ENCODE results near the gene TMEM182.

Gene TMEM182

GRCh38 chr2:102749938-102750337, 11.9 kb upstream of the TMEM182 start:
- TF ChIP-seq NFIC (IDR thresholded peaks at IDR 0.05) = no peak
- no peak for TF ChIP-seq FOXM1 (IDR thresholded peaks at IDR 0.05; ENCODE audit: borderline replicate concordance, low read depth)
- TF ChIP-seq EP300 (IDR thresholded peaks at IDR 0.05; ENCODE audit: borderline replicate concordance) = no peak
- TF ChIP-seq USF1 (IDR thresholded peaks at IDR 0.05) = no peak
- no peak for TF ChIP-seq CREB1 (IDR thresholded peaks at IDR 0.05; ENCODE audit: low read depth)
- no peak for TF ChIP-seq YY1 (IDR thresholded peaks at IDR 0.05; ENCODE audit: low read depth)
- no peak for TF ChIP-seq TCF12 (IDR thresholded peaks at IDR 0.05; ENCODE audit: low read depth)
- TF ChIP-seq MAX (IDR thresholded peaks at IDR 0.05) = no peak
- TF ChIP-seq REST (IDR thresholded peaks at IDR 0.05; ENCODE audit: low read depth) = no peak
- no peak for TF ChIP-seq RAD21 (IDR thresholded peaks at IDR 0.05; ENCODE audit: low read depth)
- no peak for TF ChIP-seq CEBPB (IDR thresholded peaks at IDR 0.05)
- no peak for TF ChIP-seq TAF1 (IDR thresholded peaks at IDR 0.05; ENCODE audit: low read depth)
- no peak for TF ChIP-seq EGR1 (IDR thresholded peaks at IDR 0.05)
- no peak for TF ChIP-seq ZBTB7A (IDR thresholded peaks at IDR 0.05; ENCODE audit: low read depth)
- TF ChIP-seq TEAD4 (IDR thresholded peaks at IDR 0.05) = no peak

- TF ChIP-seq RAD21 (IDR thresholded peaks at IDR 0.05; ENCODE audit: low read depth) (peak; percentile 47; the same call in 1 of the 2 replicates), USF1 (IDR thresholded peaks at IDR 0.05) (no peak), FOXM1 (IDR thresholded peaks at IDR 0.05; ENCODE audit: borderline replicate concordance, low read depth) (no peak), ZBTB7A (IDR thresholded peaks at IDR 0.05; ENCODE audit: low read depth) (no peak), EGR1 (IDR thresholded peaks at IDR 0.05) (no peak), REST (IDR thresholded peaks at IDR 0.05; ENCODE audit: low read depth) (no peak), YY1 (IDR thresholded peaks at IDR 0.05; ENCODE audit: low read depth) (no peak), TEAD4 (IDR thresholded peaks at IDR 0.05) (peak; percentile 73), NFIC (IDR thresholded peaks at IDR 0.05) (no peak), EP300 (IDR thresholded peaks at IDR 0.05; ENCODE audit: borderline replicate concordance) (no peak), TCF12 (IDR thresholded peaks at IDR 0.05; ENCODE audit: low read depth) (no peak)
Measured at GRCh38 chr2:102753563-102754159, 8.2 kb upstream of the TMEM182 start.

GRCh38 chr2:102754456-102755145, 7.2 kb upstream of the TMEM182 start:
- TF ChIP-seq TCF12 (IDR thresholded peaks at IDR 0.05; ENCODE audit: low read depth) (no peak), TEAD4 (IDR thresholded peaks at IDR 0.05) (no peak), CREB1 (IDR thresholded peaks at IDR 0.05; ENCODE audit: low read depth) (no peak), USF1 (IDR thresholded peaks at IDR 0.05) (no peak), EP300 (IDR thresholded peaks at IDR 0.05; ENCODE audit: borderline replicate concordance) (no peak), NFIC (IDR thresholded peaks at IDR 0.05) (no peak), REST (IDR thresholded peaks at IDR 0.05; ENCODE audit: low read depth) (no peak), ZBTB7A (IDR thresholded peaks at IDR 0.05; ENCODE audit: low read depth) (no peak), YY1 (IDR thresholded peaks at IDR 0.05; ENCODE audit: low read depth) (no peak), RAD21 (IDR thresholded peaks at IDR 0.05; ENCODE audit: low read depth) (no peak), CEBPB (IDR thresholded peaks at IDR 0.05) (no peak), MAX (IDR thresholded peaks at IDR 0.05) (no peak), EGR1 (IDR thresholded peaks at IDR 0.05) (no peak)
